Measurements from ENCODE around the gene LY6G6D.

GRCh38 chr6:31710523-31711219 lies 4.5 kb upstream of the LY6G6D start:
- TF ChIP-seq POLR2A (IDR thresholded peaks at IDR 0.05): no peak
- TF ChIP-seq CTCF (IDR thresholded peaks at IDR 0.05 in 4 of 5, conservative IDR thresholded peaks at IDR 0.05 in 1 of 5): no peak

Measured in gastrocnemius medialis (tissue), 4 donors.